ENCODE data around the gene ALPL.
"Not testable (repeated sequence)": the region's sequence is repeated elsewhere in the genome, so short reads cannot be mapped to it uniquely, and the experiment has no call there.

ALPL gene

GRCh38 chr1:21509351-21510112 lies at the start of gene ALPL:
ALPL (plus strand) TSS chr1:21509423; CDS start chr1:21554082, 44,659 bp downstream.
- no peak for DNase-seq (ENCODE audit: low read depth)

DNA sequence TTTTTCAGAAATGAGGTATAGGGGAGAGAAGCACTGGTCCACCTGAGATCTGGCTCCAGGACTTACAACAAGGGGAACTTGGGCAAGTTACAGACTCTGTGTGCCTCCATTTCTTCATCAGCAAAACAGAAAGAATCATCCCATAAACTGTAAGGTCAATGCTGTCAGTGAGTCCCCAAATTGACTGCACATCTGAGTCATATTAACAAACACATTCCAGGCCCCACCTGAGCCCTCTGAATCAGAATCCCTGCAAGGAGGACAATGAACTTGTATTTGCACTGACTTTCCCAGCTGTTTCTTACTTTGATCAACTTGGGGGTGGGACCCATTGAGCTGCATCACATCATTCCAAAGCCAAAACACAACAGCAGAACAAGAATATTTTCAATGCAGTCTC lies 44.1 kb upstream of the ALPL start:
- not testable (repeated sequence) for DNase-seq (ENCODE audit: low read depth)

DNA sequence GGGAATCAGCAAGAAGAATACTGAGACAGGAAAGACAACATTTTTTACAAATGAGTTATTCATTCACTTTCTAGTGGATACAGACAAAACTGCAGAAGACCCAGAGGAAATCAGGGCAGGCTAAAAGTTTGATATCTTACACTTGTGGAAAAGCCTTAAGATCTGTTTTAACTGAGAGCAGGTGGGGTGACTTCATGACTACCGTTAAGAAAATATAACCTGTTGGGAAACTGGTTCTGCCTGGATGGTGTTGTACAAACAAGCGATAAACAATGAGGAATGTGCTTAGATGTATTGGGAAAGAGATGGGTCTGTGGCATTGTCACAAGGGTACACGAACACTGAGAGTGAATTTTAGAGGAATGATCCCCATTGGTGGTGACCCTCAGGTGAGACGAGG lies 41.3 kb upstream of the ALPL start:
- DNase-seq (ENCODE audit: low read depth) = not testable (repeated sequence)

DNA sequence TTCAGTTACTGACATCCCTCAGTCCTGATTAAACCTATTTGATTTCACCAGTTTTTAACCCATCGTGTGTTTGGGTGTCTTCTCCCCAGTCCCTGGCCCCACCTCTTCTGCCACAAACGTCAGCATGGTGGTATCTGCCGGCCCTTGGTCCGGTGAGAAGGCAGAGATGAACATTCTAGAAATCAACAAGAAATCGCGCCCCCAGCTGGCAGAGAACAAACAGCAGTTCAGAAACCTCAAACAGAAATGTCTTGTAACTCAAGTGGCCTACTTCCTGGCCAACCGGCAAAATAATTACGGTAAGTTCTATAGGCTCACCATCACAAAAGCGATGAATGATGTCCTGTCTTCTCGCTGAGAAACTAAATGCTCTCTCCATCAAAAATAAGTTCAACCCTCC lies 40.6 kb upstream of the ALPL start:
- DNase-seq (ENCODE audit: low read depth) = no peak

DNA sequence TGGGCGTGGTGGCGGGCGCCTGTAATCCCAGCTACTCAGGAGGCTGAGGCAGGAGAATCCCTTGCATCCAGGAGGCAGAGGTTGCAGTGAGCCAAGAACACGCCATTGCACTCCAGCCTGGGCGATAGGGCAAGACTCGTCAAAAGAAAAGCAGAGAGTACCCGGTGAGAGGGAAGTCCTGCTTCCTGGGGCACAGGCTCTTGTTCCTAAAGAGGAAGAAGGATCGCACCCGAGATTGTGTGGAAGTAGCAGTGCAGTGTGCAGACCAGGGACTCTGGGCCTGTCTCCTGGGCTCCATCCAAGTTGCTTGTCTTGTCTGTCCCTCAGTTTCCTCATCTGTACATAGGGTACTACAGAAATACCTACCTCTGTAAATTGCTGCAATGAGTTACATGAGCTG lies 39.6 kb upstream of the ALPL start:
- DNase-seq (ENCODE audit: low read depth) = no peak

DNA sequence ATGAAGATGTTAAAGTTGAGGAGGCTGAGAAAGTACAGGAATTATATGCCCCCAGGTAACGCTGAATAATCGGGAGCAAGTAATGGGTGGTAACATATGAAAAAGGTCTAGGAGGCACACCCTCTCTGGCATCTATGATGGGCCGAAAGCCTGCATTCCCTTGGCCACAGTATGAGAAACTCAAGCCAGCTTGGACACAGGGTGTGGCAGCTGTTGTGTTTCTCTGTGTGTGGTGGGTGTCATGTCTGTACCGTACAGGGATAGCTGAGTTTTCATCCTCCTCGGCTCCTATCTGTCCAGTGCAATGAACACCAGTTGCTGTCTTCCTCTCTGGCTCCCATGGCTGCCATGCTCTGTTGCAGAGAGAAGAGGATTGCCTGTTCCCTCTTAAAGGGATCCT lies 36.4 kb upstream of the ALPL start:
- DNase-seq (ENCODE audit: low read depth) = no peak

DNA sequence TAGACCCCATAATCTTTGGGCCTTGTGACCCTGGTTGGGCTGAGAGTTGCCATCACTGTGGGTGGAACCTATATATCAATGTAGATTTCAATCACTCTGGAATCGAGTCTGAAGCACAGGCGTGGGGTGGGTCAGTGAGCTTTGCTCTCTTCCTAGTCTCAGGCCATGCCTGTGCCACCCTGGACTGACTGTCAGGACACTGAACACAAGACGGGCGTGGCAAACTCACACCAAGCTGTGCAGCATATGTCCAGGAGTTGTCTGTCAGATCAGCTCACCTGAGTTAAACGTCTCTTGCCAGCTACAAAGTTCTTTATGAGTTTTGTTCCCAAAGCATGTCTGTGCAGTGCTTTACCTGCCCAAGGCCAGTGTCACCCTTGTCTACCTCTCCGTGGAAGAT lies 30.9 kb upstream of the ALPL start:
- no peak for DNase-seq (ENCODE audit: low read depth)

DNA sequence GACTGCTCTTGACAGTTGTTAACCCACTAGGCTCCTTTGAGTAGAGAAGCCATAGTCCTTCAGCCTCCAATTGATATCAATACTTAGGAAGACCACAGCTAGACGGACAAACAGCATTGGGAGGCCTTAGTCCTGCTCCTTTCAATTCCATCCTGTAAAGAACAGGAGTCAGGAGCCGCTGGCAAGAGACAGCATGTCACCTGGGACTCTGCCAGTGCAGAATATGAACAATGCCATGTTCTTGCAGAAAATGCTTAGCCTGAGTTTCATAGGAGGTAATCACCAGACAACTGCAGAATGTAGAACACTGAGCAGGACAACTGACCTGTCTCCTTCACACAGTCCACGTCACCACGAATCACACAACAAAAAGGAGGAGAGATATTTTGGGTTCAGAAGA lies 25.3 kb upstream of the ALPL start:
- DNase-seq (ENCODE audit: low read depth) = not testable (repeated sequence)

DNA sequence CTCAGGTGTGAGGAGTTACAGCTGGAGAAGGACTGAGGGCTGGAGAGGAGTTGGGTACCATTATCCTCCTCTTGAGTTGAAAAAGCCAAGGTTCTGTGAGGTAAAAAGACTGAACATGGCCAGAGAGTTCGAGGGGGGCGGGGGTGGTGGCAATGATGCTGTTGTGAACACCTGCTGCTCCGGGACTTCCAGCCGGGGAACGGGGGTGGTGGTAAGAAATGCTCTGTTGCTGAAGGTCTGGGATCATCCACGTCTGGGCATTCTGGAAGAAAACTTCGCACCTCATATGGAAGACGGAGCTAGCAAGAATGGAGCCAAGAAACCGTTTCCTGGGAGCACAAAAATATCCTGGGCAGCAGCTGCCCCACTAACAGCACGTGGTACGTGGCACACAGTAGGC lies 20.1 kb upstream of the ALPL start:
- no peak for DNase-seq (ENCODE audit: low read depth)

GRCh38 chr1:21490774-21491487 lies 18.3 kb upstream of the ALPL start:
- no peak for DNase-seq (ENCODE audit: low read depth)

DNA sequence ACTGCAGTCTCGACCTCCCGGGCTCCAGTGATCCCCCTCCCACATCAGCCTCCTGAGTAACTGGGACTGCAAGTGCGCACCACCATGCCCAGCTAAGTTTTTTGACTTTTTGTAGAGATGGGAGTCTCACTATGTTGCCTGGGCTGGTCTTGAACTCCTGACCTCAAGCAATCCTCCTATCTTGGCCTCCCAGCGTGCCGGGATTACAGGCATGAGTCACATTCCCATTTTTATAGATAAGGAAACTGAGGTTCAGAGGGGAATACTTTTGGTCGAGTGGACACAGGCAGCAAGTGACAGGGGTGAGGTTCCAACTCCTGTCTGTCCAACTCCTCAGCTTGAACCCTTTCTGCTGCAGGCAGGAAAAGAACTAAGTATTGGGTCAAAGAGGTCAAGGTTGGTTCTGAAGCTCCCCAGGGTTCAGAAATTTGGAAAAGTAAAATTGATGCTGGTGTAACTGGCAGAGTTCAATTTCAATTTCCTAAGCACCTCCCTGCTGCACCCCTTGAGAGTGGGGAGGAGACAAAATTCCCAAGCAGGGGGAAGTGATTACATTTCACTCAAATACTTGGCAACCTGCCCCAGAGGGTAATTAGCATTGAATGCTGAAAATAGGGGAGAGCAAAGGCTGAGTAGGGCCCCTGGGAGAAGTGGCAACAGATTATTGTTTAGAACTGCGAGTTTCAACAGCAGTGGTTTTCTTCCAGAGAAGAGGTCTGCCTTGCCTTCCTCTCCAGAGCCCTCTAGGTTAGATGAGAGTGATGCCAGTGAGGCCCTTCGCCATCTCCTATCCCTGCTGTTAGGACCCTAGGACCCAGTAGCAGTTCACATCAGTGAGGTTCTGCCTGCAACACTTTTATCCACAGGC lies 17.5 kb upstream of the ALPL start:
- no peak for DNase-seq (ENCODE audit: low read depth)

DNA sequence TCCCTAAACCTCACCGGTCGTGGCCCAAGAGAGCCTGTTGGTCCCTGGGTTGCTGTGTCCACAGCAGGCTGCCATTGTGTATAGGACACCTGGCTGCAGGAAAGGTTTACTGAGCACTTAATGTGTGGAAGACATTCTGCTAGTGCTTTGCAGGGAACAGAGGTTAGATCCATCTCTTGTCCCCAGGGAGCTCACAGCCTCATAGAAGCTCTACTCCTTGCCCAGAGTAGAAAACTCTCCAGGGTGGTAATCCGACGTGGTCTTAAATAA lies 16.9 kb upstream of the ALPL start:
- DNase-seq (ENCODE audit: low read depth) = no peak

- no peak for DNase-seq (ENCODE audit: low read depth)
These were observed 15.0 kb upstream of the ALPL start for GRCh38 chr1:21494196-21494595.

DNA sequence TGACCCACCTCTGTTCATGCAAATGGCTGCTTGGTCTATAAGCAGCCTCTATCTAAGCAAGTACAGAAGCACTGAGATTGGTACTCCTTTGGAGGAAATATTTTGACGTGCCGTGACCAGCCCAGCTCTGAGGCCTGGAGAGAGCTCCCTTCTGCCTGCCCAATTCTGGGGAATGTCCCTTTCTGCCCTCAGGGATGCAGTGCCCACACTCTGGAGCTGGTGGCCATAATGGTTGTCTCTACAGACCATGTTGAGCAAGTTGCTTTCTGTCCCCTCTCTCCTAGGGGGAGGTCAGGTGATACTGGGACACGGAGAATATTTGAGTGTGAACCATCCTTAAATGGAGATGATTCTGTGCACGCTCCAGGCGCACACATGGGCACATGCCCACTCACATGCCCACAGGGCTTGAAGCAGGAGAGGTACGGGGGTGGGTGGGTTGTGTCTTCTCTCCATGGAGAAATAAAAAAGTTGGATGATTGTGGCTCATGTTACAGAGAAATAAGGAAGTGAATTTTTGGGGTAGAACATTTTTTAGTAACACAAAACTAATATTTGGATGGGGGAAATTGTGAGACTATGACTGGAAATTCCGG lies 13.9 kb upstream of the ALPL start:
- no peak for DNase-seq (ENCODE audit: low read depth)

- DNase-seq (ENCODE audit: low read depth) = no peak
These were observed 13.2 kb upstream of the ALPL start for GRCh38 chr1:21496063-21496462.

- no peak for DNase-seq (ENCODE audit: low read depth)
These were observed 12.3 kb upstream of the ALPL start for GRCh38 chr1:21496886-21497285.

- no peak for DNase-seq (ENCODE audit: low read depth)
These were observed 11.7 kb upstream of the ALPL start for GRCh38 chr1:21497466-21498061.

DNA sequence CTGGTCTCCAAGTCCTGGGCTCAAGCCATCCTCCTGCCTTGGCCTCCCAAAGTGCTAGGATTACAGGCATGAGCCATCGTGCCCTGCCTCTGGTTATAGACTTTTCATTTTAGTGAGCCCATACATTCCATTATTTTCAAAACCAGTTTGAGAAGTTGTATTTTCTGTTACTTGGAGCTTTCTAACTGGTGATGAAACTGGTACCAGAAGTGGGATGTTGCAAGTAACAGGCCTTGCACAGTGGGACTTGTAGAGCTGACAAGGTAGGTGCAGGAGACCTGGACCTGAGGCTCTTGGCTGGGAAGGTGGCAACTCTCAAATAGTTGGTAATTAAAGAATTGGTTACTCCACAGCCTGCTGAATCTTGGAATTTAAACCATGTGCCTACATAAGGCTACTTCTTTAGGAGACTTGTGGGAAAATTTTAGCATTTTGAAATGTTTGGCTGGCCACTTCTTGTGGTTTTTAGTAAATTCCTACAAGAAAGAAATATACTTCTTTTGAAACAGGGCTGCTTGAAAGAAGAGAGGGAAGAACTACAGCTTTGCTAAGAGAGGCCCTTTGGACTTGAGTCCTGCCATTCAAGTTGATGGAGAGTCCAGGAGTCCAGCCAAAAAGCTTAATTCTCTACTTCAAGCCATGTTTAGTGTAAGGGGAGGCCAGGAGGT lies 9.8 kb upstream of the ALPL start:
- DNase-seq (ENCODE audit: low read depth) = no peak

DNA sequence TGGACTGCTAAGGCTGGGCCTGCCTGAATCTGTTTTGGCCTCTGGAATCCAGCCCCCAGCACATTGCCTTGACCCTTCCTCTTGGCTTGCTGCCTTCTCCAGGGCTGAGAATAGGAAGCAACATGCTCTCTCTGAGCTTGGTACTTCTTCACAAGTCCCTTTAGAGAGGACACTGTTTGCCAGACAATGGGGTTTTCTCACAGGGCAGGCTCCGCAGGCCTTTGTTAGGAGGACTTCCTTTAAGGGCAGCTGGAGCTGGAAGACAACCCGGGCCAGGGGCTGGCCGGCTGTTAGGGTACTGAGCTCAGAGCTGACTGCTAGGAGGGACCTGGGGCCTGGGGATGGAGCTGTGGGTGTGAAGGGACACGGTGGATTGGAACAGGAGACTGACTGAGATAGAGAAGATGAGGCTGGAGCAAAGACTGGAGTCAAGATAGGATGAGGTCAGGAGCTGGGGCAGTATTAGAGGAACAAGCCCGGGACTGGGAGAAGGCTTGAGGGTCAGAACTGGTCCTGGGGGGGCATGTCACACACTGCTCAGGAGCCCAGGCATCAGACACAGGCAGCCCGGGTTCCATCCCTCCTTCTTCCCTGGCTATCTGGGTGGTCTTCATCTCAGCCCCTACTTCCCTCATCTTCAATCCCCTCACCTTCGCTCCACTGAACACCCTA lies 5.4 kb upstream of the ALPL start:
- DNase-seq (ENCODE audit: low read depth) = no peak

DNA sequence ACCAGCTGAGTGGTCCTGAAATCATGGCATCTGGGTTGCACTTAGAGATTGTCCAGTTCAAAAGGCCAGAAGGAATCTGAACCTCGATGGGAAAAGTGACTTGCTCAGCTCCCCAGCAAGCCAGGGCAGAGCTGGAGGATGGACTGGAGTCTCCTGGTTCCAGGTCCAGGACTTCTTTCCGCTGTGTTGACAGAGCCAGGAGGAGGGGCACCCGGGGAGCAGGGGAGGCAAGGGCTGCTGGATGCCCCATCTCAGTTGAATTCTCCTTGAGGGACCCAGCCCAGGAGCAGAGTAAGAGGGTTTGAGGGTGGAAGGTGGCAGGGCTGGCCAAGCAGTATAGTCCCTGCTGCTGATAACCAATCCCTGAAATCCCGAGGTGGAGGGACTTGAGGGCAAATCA lies 2.4 kb upstream of the ALPL start:
- DNase-seq (ENCODE audit: low read depth) = no peak

Data from stimulated activated CD8-positive, alpha-beta memory T cell treated with anti-CD3 and anti-CD28 coated beads, Interleukin-4, amount 100 ng/mL, for 24 hours (primary cell).